Vagina (tissue), 2 donors: ENCODE data around the gene AGFG1. TPM values are rescaled to one million over a fixed set of nuclear protein-coding genes. Genes with fewer than 3 reads are reported as not detected.

ENCODE experiments used
- DNase-seq, 2 donors: peaks; one replicate each; pipeline ENCODE4 v3.0.0-alpha.2; 2017; ENCODE audit errors: extremely low spot score in 2 of 2
- H3K27ac ChIP-seq: fragments of 200-600 bp; sonication (generic); one replicate; pipeline ENCODE4 v1.5.1; 2019
- H3K27me3 ChIP-seq: fragments of 200-600 bp; sonication (generic); one replicate; pipeline ENCODE4 v1.5.1; 2019
- H3K36me3 ChIP-seq, 2 donors: fragments of 200-600 bp; sonication (generic); one replicate each; pipeline ENCODE4 v1.5.1; 2017 to 2019
- H3K4me1 ChIP-seq: fragments of 200-600 bp; sonication (generic); one replicate; pipeline ENCODE4 v1.5.1; 2019
- H3K4me3 ChIP-seq, 2 donors: fragments of 200-600 bp; sonication (generic); 1 replicate in 1 of 2; 2 replicates in 1 of 2; pipeline ENCODE4 v1.5.1; 2016 to 2019
- H3K9me3 ChIP-seq: fragments of 200-600 bp; sonication (generic); one replicate; pipeline ENCODE4 v1.5.1; 2019
- CTCF ChIP-seq, 3 experiments: fragments of 450-650 bp in 2 of 3; fragments of 200-600 bp in 1 of 3; sonication (generic) in 1 of 3; IDR thresholded peaks; one replicate each; pipeline ENCODE4 v1.5.1; 2017 to 2019; ENCODE audit warnings: antibody characterized with exemption in 3 of 3, mild to moderate bottlenecking in 2 of 3, moderate library complexity in 2 of 3
- POLR2A ChIP-seq, 2 donors: fragments of 450-650 bp; IDR thresholded peaks; one replicate each; pipeline ENCODE4 v1.6.1; 2017; ENCODE audit warnings: antibody characterized with exemption in 2 of 2, mild to moderate bottlenecking in 2 of 2, moderate library complexity in 2 of 2
- POLR2AphosphoS5 ChIP-seq, 2 donors: sonication (generic); formaldehyde crosslinking; IDR thresholded peaks; one replicate each; pipeline ENCODE4 v1.9.0; 2017; ENCODE audit warnings: antibody characterized with exemption in 2 of 2, mild to moderate bottlenecking in 2 of 2, low read depth in 1 of 2; ENCODE audit not compliant: insufficient read depth in 1 of 2
- intact Hi-C: fragments of 100-400 bp; cut with DNase I; formaldehyde crosslinking; loops from one replicate; pipeline ENCODE4 v1.15.1; 2023
- total RNA-seq: library from RNA; depleted of rRNA; stranded (reverse); fragments of >200 nt; gene quantifications from one replicate; pipeline ENCODE4 v1.2.3, GENCODE V29; 2016

Gene AGFG1
- total RNA-seq, 1 donor from 2014 or later: 53.3 TPM

GRCh38 chr2:227480528-227480927 lies 8.6 kb downstream of the AGFG1 start:
- TF ChIP-seq CTCF (IDR thresholded peaks at IDR 0.05) (no peak), POLR2A (IDR thresholded peaks at IDR 0.05) (no peak), POLR2AphosphoS5 (IDR thresholded peaks at IDR 0.05; ENCODE audit: insufficient read depth in 1 of 2, low read depth in 1 of 2) (no peak)
- no peak overlapping the region for H3K4me3 ChIP-seq
- no peaks in the 10 kb centered on the region for H3K27me3 ChIP-seq
- intact Hi-C loops: no loop called here
- H3K27ac ChIP-seq: no peak overlapping the region
- H3K9me3 ChIP-seq: no peaks in the 10 kb centered on the region
- DNase-seq: no peak
- no peaks in the 10 kb centered on the region for H3K36me3 ChIP-seq
- peaks cover 65% of the 10 kb centered on the region for H3K4me1 ChIP-seq

DNA sequence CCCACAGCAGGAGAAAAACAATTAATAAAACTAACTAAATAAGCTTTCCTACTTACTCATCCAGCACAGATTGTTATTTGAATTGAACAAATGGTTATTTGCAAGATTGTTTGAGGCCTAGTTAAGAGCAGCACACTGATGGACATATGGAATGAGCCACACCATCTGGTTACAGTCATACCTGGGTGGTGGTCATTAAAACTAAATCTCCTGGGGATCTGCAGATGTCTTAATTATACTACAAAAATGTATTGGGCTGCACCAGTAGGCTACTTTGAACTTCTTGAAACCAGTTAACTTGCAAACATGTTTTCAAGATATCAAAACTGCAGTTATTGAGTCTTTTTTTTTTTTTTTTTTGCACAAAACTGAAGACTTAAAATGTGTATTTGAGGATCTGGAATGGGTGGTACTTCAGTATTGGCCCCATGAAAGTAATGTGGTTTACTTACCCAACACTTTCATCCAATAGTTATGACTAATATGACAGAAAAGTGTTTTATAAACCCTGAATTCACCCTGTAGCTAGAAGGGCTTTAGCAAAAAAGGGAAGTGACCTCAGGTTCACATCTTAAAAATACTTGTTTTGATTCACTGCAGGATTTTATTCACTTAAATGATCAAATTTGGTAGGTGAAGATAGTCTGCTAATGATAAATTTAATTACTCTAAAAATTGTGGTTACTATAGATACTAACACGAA lies 10.8 kb downstream of the AGFG1 start:
- peaks cover 55% of the 10 kb centered on the region for H3K4me1 ChIP-seq

GRCh38 chr2:227485429-227485828 lies 13.5 kb downstream of the AGFG1 start:
- TF ChIP-seq CTCF (IDR thresholded peaks at IDR 0.05) (no peak), POLR2A (IDR thresholded peaks at IDR 0.05) (no peak), POLR2AphosphoS5 (IDR thresholded peaks at IDR 0.05; ENCODE audit: insufficient read depth in 1 of 2, low read depth in 1 of 2) (no peak)
- H3K9me3 ChIP-seq: no peaks in the 10 kb centered on the region
- H3K27me3 ChIP-seq: no peaks in the 10 kb centered on the region
- no peak for DNase-seq
- no peak overlapping the region for H3K27ac ChIP-seq
- H3K4me3 ChIP-seq: no peak overlapping the region
- intact Hi-C loops: no loop called here
- H3K4me1 ChIP-seq: peaks cover 38% of the 10 kb centered on the region
- no peaks in the 10 kb centered on the region for H3K36me3 ChIP-seq

More for the DNA sequence above, 10.8 kb downstream of the AGFG1 start:
- no peak overlapping the region for H3K4me3 ChIP-seq
- TF ChIP-seq POLR2AphosphoS5 (IDR thresholded peaks at IDR 0.05; ENCODE audit: insufficient read depth in 1 of 2, low read depth in 1 of 2): no peak
- DNase-seq: no peak
- H3K36me3 ChIP-seq: no peaks in the 10 kb centered on the region
- intact Hi-C loops: no loop called here
- H3K27me3 ChIP-seq: no peaks in the 10 kb centered on the region
- no peak overlapping the region for H3K27ac ChIP-seq
- no peaks in the 10 kb centered on the region for H3K9me3 ChIP-seq

GRCh38 chr2:227486688-227487087 lies 14.7 kb downstream of the AGFG1 start:
- intact Hi-C loops: no loop called here
- H3K9me3 ChIP-seq: no peaks in the 10 kb centered on the region
- H3K27me3 ChIP-seq: no peaks in the 10 kb centered on the region
- TF ChIP-seq POLR2AphosphoS5 (IDR thresholded peaks at IDR 0.05; ENCODE audit: insufficient read depth in 1 of 2, low read depth in 1 of 2) (no peak), POLR2A (IDR thresholded peaks at IDR 0.05) (no peak), CTCF (IDR thresholded peaks at IDR 0.05) (no peak)
- peaks cover 36% of the 10 kb centered on the region for H3K4me1 ChIP-seq
- H3K36me3 ChIP-seq: no peaks in the 10 kb centered on the region
- DNase-seq: no peak
- no peak overlapping the region for H3K4me3 ChIP-seq
- H3K27ac ChIP-seq: no peak overlapping the region

- DNase-seq: no peak
- Histone ChIP-seq H3K36me3 (no peaks in the 10 kb centered on the region), H3K4me3 (no peak overlapping the region), H3K27me3 (no peaks in the 10 kb centered on the region), H3K27ac (no peak overlapping the region), H3K4me1 (peaks cover 24% of the 10 kb centered on the region), H3K9me3 (no peaks in the 10 kb centered on the region)
- TF ChIP-seq CTCF (IDR thresholded peaks at IDR 0.05) (no peak), POLR2A (IDR thresholded peaks at IDR 0.05) (no peak), POLR2AphosphoS5 (IDR thresholded peaks at IDR 0.05; ENCODE audit: insufficient read depth in 1 of 2, low read depth in 1 of 2) (no peak)
- intact Hi-C loops: no loop called here
Observed at GRCh38 chr2:227488045-227488444, 16.1 kb downstream of the AGFG1 start.
